GM18517 (cell line): ENCODE results near the gene NUAK2.

Experiments used
- ATAC-seq: cut with Tn5 transposase; IDR thresholded peaks from one replicate; pipeline ENCODE4 v1.9.1; 2021; ENCODE audit warnings: mild to moderate bottlenecking, moderate library complexity; ENCODE audit not compliant: unreplicated experiment

NUAK2 gene

GRCh38 chr1:205323794-205324193 is 2.2 kb upstream of the NUAK2 start:
- ATAC-seq: no peak

GRCh38 chr1:205321959-205322283 is 376 bp upstream of the NUAK2 start:
- ATAC-seq: no peak

- ATAC-seq: no peak
Measured at GRCh38 chr1:205319081-205320018, 2.2 kb downstream of the NUAK2 start.

GRCh38 chr1:205318231-205318991 is 3.1 kb downstream of the NUAK2 start:
- no peak for ATAC-seq

- no peak for ATAC-seq
Measured at GRCh38 chr1:205317311-205317917, 4.1 kb downstream of the NUAK2 start.

- no peak for ATAC-seq
Measured at GRCh38 chr1:205316161-205316566, 5.4 kb downstream of the NUAK2 start.

- no peak for ATAC-seq
Measured at GRCh38 chr1:205315008-205315618, 6.4 kb downstream of the NUAK2 start.

GRCh38 chr1:205313563-205314308 is 7.8 kb downstream of the NUAK2 start:
- ATAC-seq: no peak

- no peak for ATAC-seq
Measured at GRCh38 chr1:205312866-205313562, 8.5 kb downstream of the NUAK2 start.

GRCh38 chr1:205310976-205311704 is 10.4 kb downstream of the NUAK2 start:
- ATAC-seq: no peak

GRCh38 chr1:205309741-205310140 is 11.8 kb downstream of the NUAK2 start:
- ATAC-seq: no peak

GRCh38 chr1:205306929-205307566 is 14.5 kb downstream of the NUAK2 start:
- no peak for ATAC-seq

- no peak for ATAC-seq
Measured at GRCh38 chr1:205304695-205305070, 16.9 kb downstream of the NUAK2 start.

GRCh38 chr1:205304046-205304694 is 17.4 kb downstream of the NUAK2 start:
- ATAC-seq: no peak

- no peak for ATAC-seq
Measured at GRCh38 chr1:205303247-205303888, 18.2 kb downstream of the NUAK2 start.

- ATAC-seq: no peak
Measured at GRCh38 chr1:205301842-205302588, 19.5 kb downstream of the NUAK2 start.

GRCh38 chr1:205301205-205301821 is 20.2 kb downstream of the NUAK2 start:
- ATAC-seq: no peak
